ENCODE measurements around the gene MAGI2. TPM values are rescaled to one million over a fixed set of nuclear protein-coding genes. Genes with fewer than 3 reads are reported as not detected.

Gene MAGI2
- total RNA-seq, 1 experiment from 2014 or later: 0.52 TPM

DNA sequence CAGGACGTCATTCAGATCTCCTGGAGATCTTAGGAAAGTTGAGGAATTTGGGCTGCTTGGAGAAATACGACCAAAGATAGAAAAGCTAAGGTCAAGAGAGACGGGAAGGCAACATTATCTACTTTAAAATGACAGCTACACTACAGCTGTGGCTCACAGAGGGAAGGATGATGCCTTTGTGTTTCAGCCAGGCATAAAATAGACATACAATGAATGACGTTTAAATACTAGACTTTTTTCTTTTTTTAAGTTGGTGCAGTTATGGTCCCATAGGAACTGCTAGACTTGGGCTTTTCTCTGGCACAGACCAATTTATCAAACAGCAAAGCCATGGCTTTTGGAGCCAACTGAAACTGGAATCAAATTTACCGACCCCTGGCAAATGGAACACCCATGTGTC, 164.8 kb downstream of the MAGI2 start:
- intact Hi-C loops (cut with micrococcal nuclease; ENCODE audit: unreplicated experiment): no loop called here
- Mint-ChIP-seq H3K4me1 (ENCODE audit: low read depth, unreplicated experiment) (peaks cover 34% of the 10 kb centered on the region), H3K9me3 (ENCODE audit: low read depth, unreplicated experiment) (no peaks in the 10 kb centered on the region), H3K27ac (ENCODE audit: unreplicated experiment) (no peak overlapping the region), H3K27me3 (ENCODE audit: unreplicated experiment) (no peaks in the 10 kb centered on the region), H3K4me3 (ENCODE audit: low read depth, unreplicated experiment) (no peak overlapping the region), H3K36me3 (ENCODE audit: insufficient read depth, unreplicated experiment) (no peaks in the 10 kb centered on the region)
- TF ChIP-seq CTCF (IDR thresholded peaks at IDR 0.05; ENCODE audit: unreplicated experiment): no peak
- no peak for DNase-seq
- BruUV-seq (replicated peaks): no TSS peak
- CTCF ChIA-PET: interaction anchor here (0.6 kb wide), 1 partner anchor 247 kb away, joined by 5 read pairs; no protein-coding TSS in a partner anchor

GRCh38 chr7:79287981-79288380, 165.5 kb downstream of the MAGI2 start:
- intact Hi-C loops (cut with micrococcal nuclease; ENCODE audit: unreplicated experiment): no loop called here
- Mint-ChIP-seq H3K27me3 (ENCODE audit: unreplicated experiment) (no peaks in the 10 kb centered on the region), H3K9me3 (ENCODE audit: low read depth, unreplicated experiment) (no peaks in the 10 kb centered on the region), H3K36me3 (ENCODE audit: insufficient read depth, unreplicated experiment) (no peaks in the 10 kb centered on the region), H3K27ac (ENCODE audit: unreplicated experiment) (no peak overlapping the region), H3K4me1 (ENCODE audit: low read depth, unreplicated experiment) (peaks cover 30% of the 10 kb centered on the region), H3K4me3 (ENCODE audit: low read depth, unreplicated experiment) (no peak overlapping the region)
- BruUV-seq (replicated peaks): no TSS peak
- TF ChIP-seq CTCF (IDR thresholded peaks at IDR 0.05; ENCODE audit: unreplicated experiment): no peak
- DNase-seq: no peak
- CTCF ChIA-PET: no interaction called here

- DNase-seq: no peak
- peaks cover 22% of the 10 kb centered on the region for H3K4me1 Mint-ChIP-seq (ENCODE audit: low read depth, unreplicated experiment)
- no peaks in the 10 kb centered on the region for H3K27me3 Mint-ChIP-seq (ENCODE audit: unreplicated experiment)
- no peaks in the 10 kb centered on the region for H3K36me3 Mint-ChIP-seq (ENCODE audit: insufficient read depth, unreplicated experiment)
- H3K27ac Mint-ChIP-seq (ENCODE audit: unreplicated experiment): no peak overlapping the region
- CTCF ChIA-PET: no interaction called here
- H3K4me3 Mint-ChIP-seq (ENCODE audit: low read depth, unreplicated experiment): no peak overlapping the region
- intact Hi-C loops (cut with micrococcal nuclease; ENCODE audit: unreplicated experiment): no loop called here
- no peaks in the 10 kb centered on the region for H3K9me3 Mint-ChIP-seq (ENCODE audit: low read depth, unreplicated experiment)
- BruUV-seq (replicated peaks): no TSS peak
- TF ChIP-seq CTCF (IDR thresholded peaks at IDR 0.05; ENCODE audit: unreplicated experiment): no peak
Measured at GRCh38 chr7:79286181-79286580, 167.3 kb downstream of the MAGI2 start.

DNA sequence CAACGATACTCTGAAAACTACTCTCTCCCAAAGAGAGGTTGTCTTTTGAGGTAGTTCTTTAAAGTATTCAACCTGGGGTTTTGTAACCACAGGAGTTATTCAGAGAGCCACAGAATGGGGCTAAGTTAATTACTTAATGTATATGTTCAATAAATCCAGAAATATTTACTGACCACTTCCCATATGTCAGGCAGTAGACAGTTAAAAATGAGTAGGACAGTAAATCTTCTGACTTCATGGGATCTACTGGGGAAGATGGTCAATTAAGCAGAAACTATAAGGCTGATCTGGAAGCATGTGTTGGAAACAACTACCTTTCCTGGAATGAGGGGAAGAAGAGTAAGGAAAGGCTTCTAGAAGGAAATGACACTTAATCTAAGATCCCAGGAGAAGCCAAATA, 167.7 kb downstream of the MAGI2 start:
- Mint-ChIP-seq H3K27ac (ENCODE audit: unreplicated experiment) (no peak overlapping the region), H3K36me3 (ENCODE audit: insufficient read depth, unreplicated experiment) (no peaks in the 10 kb centered on the region), H3K27me3 (ENCODE audit: unreplicated experiment) (no peaks in the 10 kb centered on the region), H3K4me3 (ENCODE audit: low read depth, unreplicated experiment) (no peak overlapping the region), H3K9me3 (ENCODE audit: low read depth, unreplicated experiment) (no peaks in the 10 kb centered on the region), H3K4me1 (ENCODE audit: low read depth, unreplicated experiment) (peaks cover 18% of the 10 kb centered on the region)
- no peak for TF ChIP-seq CTCF (IDR thresholded peaks at IDR 0.05; ENCODE audit: unreplicated experiment)
- BruUV-seq (replicated peaks): no TSS peak
- CTCF ChIA-PET: no interaction called here
- no peak for DNase-seq
- intact Hi-C loops (cut with micrococcal nuclease; ENCODE audit: unreplicated experiment): no loop called here
